ENCODE results near the gene KCNMA1. TPM values are rescaled to one million over a fixed set of nuclear protein-coding genes. Genes with fewer than 3 reads are reported as not detected.

The KCNMA1 gene
- total RNA-seq, 4 donors from 2014 or later = 66.8 to 96.5 (median 78.9) TPM

- ATAC-seq (no peak), DNase-seq (no peak)
- Histone ChIP-seq H3K36me3 (no peaks in the 10 kb centered on the region), H3K4me3 (no peak overlapping the region), H3K27ac (no peak overlapping the region), H3K4me1 (no peaks in the 10 kb centered on the region), H3K27me3 (no peaks in the 10 kb centered on the region), H3K9me3 (no peaks in the 10 kb centered on the region)
- intact Hi-C loops (cut with DNase I; ENCODE audit: low total_unique reads) (no loop called here), in situ Hi-C loops (cut with MboI; ENCODE audit: low sequenced_read_pairs in 4 of 4) (no loop called here)
- no peak for TF ChIP-seq POLR2A (IDR thresholded peaks at IDR 0.05)
- no peak for TF ChIP-seq CTCF (IDR thresholded peaks at IDR 0.05 in 4 of 5, conservative IDR thresholded peaks at IDR 0.05 in 1 of 5)
These were observed 634.7 kb downstream of the KCNMA1 start for GRCh38 chr10:77002872-77003271.

- TF ChIP-seq POLR2A (IDR thresholded peaks at IDR 0.05) (no peak), CTCF (IDR thresholded peaks at IDR 0.05 in 4 of 5, conservative IDR thresholded peaks at IDR 0.05 in 1 of 5) (no peak)
- H3K9me3 ChIP-seq = no peaks in the 10 kb centered on the region
- no peak overlapping the region for H3K4me3 ChIP-seq
- intact Hi-C loops (cut with DNase I; ENCODE audit: low total_unique reads) = no loop called here
- H3K27ac ChIP-seq = no peak overlapping the region
- DNase-seq (no peak), ATAC-seq (no peak)
- in situ Hi-C loops (cut with MboI; ENCODE audit: low sequenced_read_pairs in 4 of 4) = no loop called here
- H3K4me1 ChIP-seq = no peaks in the 10 kb centered on the region
- no peaks in the 10 kb centered on the region for H3K27me3 ChIP-seq
- H3K36me3 ChIP-seq = no peaks in the 10 kb centered on the region
These were observed 636.4 kb downstream of the KCNMA1 start for GRCh38 chr10:77001206-77001605.

GRCh38 chr10:76998451-76998850 lies 639.2 kb downstream of the KCNMA1 start:
- no peak for TF ChIP-seq CTCF (IDR thresholded peaks at IDR 0.05 in 4 of 5, conservative IDR thresholded peaks at IDR 0.05 in 1 of 5)
- no peak for TF ChIP-seq POLR2A (IDR thresholded peaks at IDR 0.05)
- Histone ChIP-seq H3K9me3 (no peaks in the 10 kb centered on the region), H3K27me3 (no peaks in the 10 kb centered on the region), H3K27ac (no peak overlapping the region), H3K4me3 (no peak overlapping the region), H3K4me1 (no peaks in the 10 kb centered on the region), H3K36me3 (no peaks in the 10 kb centered on the region)
- in situ Hi-C loops (cut with MboI; ENCODE audit: low sequenced_read_pairs in 4 of 4) = loop anchor here in 1 of 4 donors (25.0 kb wide), 1 partner anchor 436 kb away; no protein-coding TSS in a partner anchor
- DNase-seq (no peak), ATAC-seq (no peak)
- intact Hi-C loops (cut with DNase I; ENCODE audit: low total_unique reads) = no loop called here

- no peak for ATAC-seq
- Histone ChIP-seq H3K36me3 (no peaks in the 10 kb centered on the region), H3K4me1 (no peaks in the 10 kb centered on the region), H3K27ac (no peak overlapping the region), H3K9me3 (no peaks in the 10 kb centered on the region), H3K27me3 (no peaks in the 10 kb centered on the region), H3K4me3 (no peak overlapping the region)
- in situ Hi-C loops (cut with MboI; ENCODE audit: low sequenced_read_pairs in 4 of 4) (loop anchor here in 1 of 4 donors (25.0 kb wide), 1 partner anchor 435 kb away; no protein-coding TSS in a partner anchor), intact Hi-C loops (cut with DNase I; ENCODE audit: low total_unique reads) (no loop called here)
- no peak for TF ChIP-seq CTCF (IDR thresholded peaks at IDR 0.05 in 4 of 5, conservative IDR thresholded peaks at IDR 0.05 in 1 of 5)
- TF ChIP-seq POLR2A (IDR thresholded peaks at IDR 0.05) = no peak
- DNase-seq = no peak
These were observed 640.0 kb downstream of the KCNMA1 start for GRCh38 chr10:76997631-76998030.

- no peak for DNase-seq
- H3K27ac ChIP-seq = no peak overlapping the region
- H3K4me1 ChIP-seq = no peaks in the 10 kb centered on the region
- no peak overlapping the region for H3K4me3 ChIP-seq
- TF ChIP-seq POLR2A (IDR thresholded peaks at IDR 0.05) = no peak
- no peak for TF ChIP-seq CTCF (IDR thresholded peaks at IDR 0.05 in 4 of 5, conservative IDR thresholded peaks at IDR 0.05 in 1 of 5)
- intact Hi-C loops (cut with DNase I; ENCODE audit: low total_unique reads) = no loop called here
- no peaks in the 10 kb centered on the region for H3K9me3 ChIP-seq
- no peaks in the 10 kb centered on the region for H3K27me3 ChIP-seq
- in situ Hi-C loops (cut with MboI; ENCODE audit: low sequenced_read_pairs in 4 of 4) = loop anchor here in 1 of 4 donors (25.0 kb wide), 1 partner anchor 433 kb away; no protein-coding TSS in a partner anchor
- ATAC-seq = no peak
- H3K36me3 ChIP-seq = no peaks in the 10 kb centered on the region
These were observed 642.6 kb downstream of the KCNMA1 start for GRCh38 chr10:76995023-76995422.
